IMR-90 (cell line): ENCODE measurements around the gene COA5. TPM values are rescaled to one million over a fixed set of nuclear protein-coding genes. Genes with fewer than 3 reads are reported as not detected.
A peak's percentile ranks its signal among the peaks of the same experiment; 100 is the strongest.

Experiments used
- ATAC-seq: fragments of 200-7000 bp; cut with Tn5 transposase; 2 replicates; pipeline ENCODE4 v1.9.1; 2020; ENCODE audit warnings: low read depth, mild to moderate bottlenecking, moderate library complexity
- BruUV-seq: library from RNA; stranded (reverse); fragments of 400-500 nt; replicated peaks from 2 replicates; lab custom pipeline; 2021; lab: Mats Ljungman, UMichigan
- CTCF ChIA-PET: fragments of 300-600 bp; formaldehyde crosslinking; extraction: SDS; loops from one replicate; lab custom pipeline; 2021; ENCODE audit warnings: antibody characterized with exemption; lab: Yijun Ruan, JAX
- POLR2A ChIA-PET: fragments of 300-600 bp; sonication (Branson Sonifier 250); formaldehyde crosslinking; loops from one replicate; lab custom pipeline; 2022; ENCODE audit warnings: antibody characterized with exemption; ENCODE audit not compliant: unreplicated experiment; lab: Charles Lee
- DNase-seq: peaks from one replicate; pipeline ENCODE4 v3.0.0; 2013
- H2AFZ ChIP-seq: replicated peaks from 2 replicates; pipeline ENCODE3; 2013; ENCODE audit warnings: low read length, mild to moderate bottlenecking; ENCODE audit not compliant: poor library complexity
- H2AK5ac ChIP-seq: 2 replicates; pipeline ENCODE4 v1.6.1; 2013; ENCODE audit warnings: low read depth, low read length, inconsistent platforms
- H2AK9ac ChIP-seq: replicated peaks from 2 replicates; pipeline ENCODE3; 2013; ENCODE audit warnings: mild to moderate bottlenecking, low read depth, low read length, moderate library complexity; ENCODE audit not compliant: poor library complexity
- H2BK120ac ChIP-seq: 2 replicates; pipeline ENCODE4 v1.6.1; 2013; ENCODE audit warnings: low read depth, low read length, inconsistent platforms
- H2BK15ac ChIP-seq: 3 replicates; pipeline ENCODE4 v1.6.1; 2013; ENCODE audit warnings: low read depth, low read length, inconsistent platforms
- H2BK20ac ChIP-seq: 2 replicates; pipeline ENCODE4 v1.6.1; 2013; ENCODE audit warnings: low read depth, mild to moderate bottlenecking, inconsistent platforms, low read length, moderate library complexity
- H2BK5ac ChIP-seq: 2 replicates; pipeline ENCODE4 v1.6.1; 2013; ENCODE audit warnings: mild to moderate bottlenecking, low read depth, low read length, inconsistent platforms; ENCODE audit not compliant: poor library complexity, severe bottlenecking
- H3K14ac ChIP-seq: replicated peaks from 2 replicates; pipeline ENCODE4 v1.6.1; 2013; ENCODE audit warnings: low read depth, low read length, inconsistent platforms
- H3K18ac ChIP-seq: 2 replicates; pipeline ENCODE4 v1.6.1; 2013; ENCODE audit warnings: low read depth, low read length, control low read depth
- H3K23ac ChIP-seq: 2 replicates; pipeline ENCODE4 v1.6.1; 2013; ENCODE audit warnings: low read depth, low read length, inconsistent platforms
- H3K27ac ChIP-seq: 2 replicates; pipeline ENCODE4 v1.5.1; 2013; ENCODE audit warnings: mild to moderate bottlenecking, control low read depth, low read length; ENCODE audit not compliant: insufficient read depth
- H3K27me3 ChIP-seq: 2 replicates; pipeline ENCODE4 v1.6.1; 2013; ENCODE audit warnings: low read length; ENCODE audit not compliant: control insufficient read depth, insufficient read depth
- H3K36me3 ChIP-seq: 2 replicates; pipeline ENCODE4 v1.6.1; 2013; ENCODE audit warnings: low read length, mixed read lengths; ENCODE audit not compliant: control insufficient read depth, insufficient read depth
- H3K4ac ChIP-seq: 2 replicates; pipeline ENCODE4 v1.6.1; 2013; ENCODE audit warnings: low read depth, low read length, inconsistent platforms
- H3K4me1 ChIP-seq: 2 replicates; pipeline ENCODE4 v1.6.1; 2013; ENCODE audit warnings: low read length, mixed read lengths; ENCODE audit not compliant: control insufficient read depth, insufficient read depth
- H3K4me2 ChIP-seq: 2 replicates; pipeline ENCODE4 v1.6.1; 2013; ENCODE audit warnings: low read depth, mild to moderate bottlenecking, control low read depth, low read length, moderate library complexity
- H3K4me3 ChIP-seq: 2 replicates; pipeline ENCODE4 v1.5.1; 2013; ENCODE audit warnings: low read depth, mild to moderate bottlenecking, control low read depth, low read length, moderate library complexity; ENCODE audit not compliant: insufficient read depth
- H3K56ac ChIP-seq: 2 replicates; pipeline ENCODE4 v1.6.1; 2013; ENCODE audit warnings: low read length, inconsistent platforms; ENCODE audit not compliant: insufficient read depth; ENCODE audit errors: extremely low read depth
- H3K79me1 ChIP-seq, 2 experiments: 2 replicates each; pipeline ENCODE4 v1.6.1; 2013; ENCODE audit warnings: low read length in 2 of 2, inconsistent platforms in 1 of 2, low read depth in 1 of 2
- H3K9ac ChIP-seq: 2 replicates; pipeline ENCODE4 v1.6.1; 2013; ENCODE audit warnings: low read depth, low read length, control low read depth
- H3K9me1 ChIP-seq: 2 replicates; pipeline ENCODE4 v1.6.1; 2013; ENCODE audit warnings: low read length, inconsistent platforms; ENCODE audit not compliant: insufficient read depth
- H3K9me3 ChIP-seq: 2 replicates; pipeline ENCODE4 v1.6.1; 2013; ENCODE audit warnings: low read length; ENCODE audit not compliant: control insufficient read depth, insufficient read depth
- H4K20me1 ChIP-seq: 2 replicates; pipeline ENCODE4 v1.6.1; 2013; ENCODE audit warnings: low read length, inconsistent platforms; ENCODE audit not compliant: insufficient read depth
- H4K5ac ChIP-seq: 2 replicates; pipeline ENCODE4 v1.6.1; 2013; ENCODE audit warnings: mild to moderate bottlenecking, low read depth, low read length, control low read depth
- H4K8ac ChIP-seq, 2 experiments: 2 replicates each; pipeline ENCODE4 v1.6.1; 2013; ENCODE audit warnings: low read depth in 2 of 2, low read length in 2 of 2, control low read depth in 1 of 2, inconsistent platforms in 1 of 2
- H4K91ac ChIP-seq: 2 replicates; pipeline ENCODE4 v1.6.1; 2013; ENCODE audit warnings: low read depth, low read length, inconsistent platforms; ENCODE audit not compliant: insufficient read depth
- BHLHE40 ChIP-seq: fragments of 150-350 bp; IDR thresholded peaks from 2 replicates; pipeline ENCODE4 v1.6.1; 2016; ENCODE audit warnings: mild to moderate bottlenecking, low read depth, low read length
- CEBPB ChIP-seq: IDR thresholded peaks from 2 replicates; pipeline ENCODE4 v1.6.1; 2012; ENCODE audit warnings: low read depth, low read length, improper control_type of control experiment
- CHD1 ChIP-seq: IDR thresholded peaks from 2 replicates; pipeline ENCODE4 v1.6.1; 2012; ENCODE audit warnings: low read depth, low read length, improper control_type of control experiment
- CTCF ChIP-seq: conservative IDR thresholded peaks from 2 replicates; pipeline ENCODE4 v1.5.1; 2012; ENCODE audit warnings: mild to moderate bottlenecking, low read depth, low read length, improper control_type of control experiment
- ELK1 ChIP-seq: fragments of 150-350 bp; IDR thresholded peaks from 2 replicates; pipeline ENCODE4 v1.6.1; 2016; ENCODE audit warnings: low read depth, mild to moderate bottlenecking, low read length, moderate library complexity, borderline replicate concordance
- FOS ChIP-seq: fragments of 150-350 bp; IDR thresholded peaks from 2 replicates; pipeline ENCODE4 v1.6.1; 2016; ENCODE audit warnings: low read depth, low read length
- MAFK ChIP-seq: IDR thresholded peaks from 2 replicates; pipeline ENCODE4 v1.6.1; 2012; ENCODE audit warnings: low read depth, low read length, improper control_type of control experiment
- MAZ ChIP-seq: IDR thresholded peaks from 2 replicates; pipeline ENCODE4 v1.6.1; 2012; ENCODE audit warnings: low read depth, mild to moderate bottlenecking, low read length, improper control_type of control experiment, moderate library complexity, borderline replicate concordance
- MXI1 ChIP-seq: IDR thresholded peaks from 2 replicates; pipeline ENCODE4 v1.6.1; 2012; ENCODE audit warnings: low read depth, mild to moderate bottlenecking, low read length, moderate library complexity, borderline replicate concordance
- NFE2L2 ChIP-seq: fragments of 150-350 bp; IDR thresholded peaks from 2 replicates; pipeline ENCODE4 v1.6.1; 2016; ENCODE audit warnings: low read depth, mild to moderate bottlenecking, low read length
- POLR2A ChIP-seq: IDR thresholded peaks from 2 replicates; pipeline ENCODE4 v1.6.1; 2012; ENCODE audit warnings: mild to moderate bottlenecking, low read depth, low read length
- RAD21 ChIP-seq: IDR thresholded peaks from 2 replicates; pipeline ENCODE4 v1.6.1; 2012; ENCODE audit warnings: low read length, improper control_type of control experiment
- RCOR1 ChIP-seq: IDR thresholded peaks from 2 replicates; pipeline ENCODE4 v1.6.1; 2012; ENCODE audit warnings: mild to moderate bottlenecking, low read length, improper control_type of control experiment; ENCODE audit not compliant: insufficient replicate concordance
- RFX5 ChIP-seq: IDR thresholded peaks from 2 replicates; pipeline ENCODE4 v1.8.0; 2012; ENCODE audit warnings: low read depth, mild to moderate bottlenecking, low read length, moderate library complexity
- SMC3 ChIP-seq: fragments of 150-350 bp; IDR thresholded peaks from 2 replicates; pipeline ENCODE4 v1.6.1; 2016; ENCODE audit warnings: low read depth, mild to moderate bottlenecking, antibody characterized with exemption, low read length, moderate library complexity
- WGBS, 2 experiments: methylation state at CpG; one replicate each; pipeline versions ENCODE4 v1.1.5 to v1.1.7; 2013; ENCODE audit warnings: missing lambda C conversion rate in 2 of 2; ENCODE audit not compliant: insufficient read length in 1 of 2; ENCODE audit errors: extremely low coverage in 2 of 2; 5-methylcytosine and 5-hydroxymethylcytosine counted together
- dilution Hi-C: fragments of 300-500 bp; cut with HindIII; formaldehyde crosslinking; loops from one replicate; pipeline ENCODE4 v1.14.3; 2018; ENCODE audit warnings: low sequenced_read_pairs; ENCODE audit not compliant: unreplicated experiment
- in situ Hi-C: fragments of 300-500 bp; cut with MboI; formaldehyde crosslinking; loops from 3 replicates; pipeline ENCODE4 v1.14.3; 2019; ENCODE audit warnings: low sequenced_read_pairs, inconsistent platforms, mixed read lengths
- intact Hi-C: fragments of 100-400 bp; cut with micrococcal nuclease; formaldehyde crosslinking; loops from 2 replicates; pipeline ENCODE4 v1.10.0; 2022
- polyA plus RNA-seq, 3 experiments: library from polyadenylated mRNA; depleted of rRNA; stranded (reverse); fragments of >200 nt; gene quantifications; 2 replicates each; pipeline ENCODE4 v1.2.3, GENCODE V29; 2012; ENCODE audit warnings: low replicate concordance in 1 of 3
- total RNA-seq: library from RNA; depleted of rRNA; stranded (reverse); fragments of >200 nt; gene quantifications from 2 replicates; pipeline ENCODE4 v1.2.3, GENCODE V29; 2012
- TF ChIP-seq, protein P1 (sequence below): fragments of 150-350 bp; IDR thresholded peaks from 2 replicates; pipeline ENCODE4 v1.6.1; 2017; ENCODE audit warnings: mild to moderate bottlenecking, antibody characterized with exemption, low read length, low read depth

The COA5 gene
- total and polyA plus RNA-seq, 2 of the 4 experiments (the other 2 are of a cell fraction): 8.4 to 14.2 TPM

DNA sequence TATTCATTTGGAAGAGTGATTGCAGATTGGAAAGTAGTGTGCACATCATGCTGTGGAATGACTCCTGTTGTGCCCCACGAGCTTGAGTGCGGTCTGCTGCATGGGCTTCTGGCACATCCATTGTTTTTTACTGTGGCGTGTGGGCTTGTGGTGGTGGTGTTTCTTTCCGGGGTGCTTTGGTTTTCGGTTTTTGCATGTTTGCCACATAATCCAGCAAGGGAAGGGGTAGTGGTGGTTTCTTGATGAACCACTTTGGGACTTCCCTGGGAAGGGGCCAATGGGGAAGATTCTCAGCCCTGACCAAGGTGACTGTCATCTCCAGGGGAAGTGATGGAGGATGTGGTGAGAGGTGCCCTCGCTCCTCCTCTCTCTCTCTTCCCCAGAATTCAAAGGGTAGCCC lies 57.0 kb downstream of the COA5 start:
- Histone ChIP-seq H4K20me1 (no peaks in the 10 kb centered on the region), H2AK5ac (no peak overlapping the region), H3K36me3 (peaks cover 28% of the 10 kb centered on the region), H3K9me3 (no peaks in the 10 kb centered on the region), H3K27ac (no peak overlapping the region), H3K79me1 (no peaks in the 10 kb centered on the region), H2BK20ac (no peak overlapping the region), H3K4me1 (no peaks in the 10 kb centered on the region; the same call in 1 of the 2 replicates), H3K4me3 (no peak overlapping the region), H4K8ac (no peak overlapping the region), H3K14ac (no peak overlapping the region), H2BK5ac (no peak overlapping the region), H3K9me1 (peaks cover 6% of the 10 kb centered on the region; the same call in 1 of the 2 replicates), H3K27me3 (no peaks in the 10 kb centered on the region), H3K4ac (no peak overlapping the region), H2AK9ac (peak overlapping the region; percentile 33), H3K23ac (no peak overlapping the region), H2BK120ac (no peak overlapping the region), H3K56ac (no peak overlapping the region), H2AFZ (no peak overlapping the region), H3K4me2 (no peak overlapping the region), H4K91ac (no peak overlapping the region), H4K5ac (no peak overlapping the region), H2BK15ac (no peak overlapping the region), H3K18ac (no peak overlapping the region), H3K9ac (no peak overlapping the region)
- WGBS, 2 experiments: 100% methylated on average over 1 of the region's 6 CpGs; no CpG with 5 or more reads in 1 of the 2 experiments
- CTCF ChIA-PET: interaction anchor here (0.6 to 1.3 kb wide), 2 partner anchors 9 to 24 kb away, joined by 3 read pairs; no protein-coding TSS in a partner anchor
- DNase-seq (no peak), ATAC-seq (no peak)
- POLR2A ChIA-PET: no interaction called here
- TF ChIP-seq MXI1 (no peak), CHD1 (no peak), RCOR1 (no peak), ELK1 (no peak), RFX5 (no peak), MAFK (no peak), SMC3 (no peak), CEBPB (no peak), RAD21 (no peak), POLR2A (no peak), BHLHE40 (no peak), NFE2L2 (no peak), CTCF (no peak), MAZ (no peak), FOS (no peak)
- TF ChIP-seq, protein P1, sequence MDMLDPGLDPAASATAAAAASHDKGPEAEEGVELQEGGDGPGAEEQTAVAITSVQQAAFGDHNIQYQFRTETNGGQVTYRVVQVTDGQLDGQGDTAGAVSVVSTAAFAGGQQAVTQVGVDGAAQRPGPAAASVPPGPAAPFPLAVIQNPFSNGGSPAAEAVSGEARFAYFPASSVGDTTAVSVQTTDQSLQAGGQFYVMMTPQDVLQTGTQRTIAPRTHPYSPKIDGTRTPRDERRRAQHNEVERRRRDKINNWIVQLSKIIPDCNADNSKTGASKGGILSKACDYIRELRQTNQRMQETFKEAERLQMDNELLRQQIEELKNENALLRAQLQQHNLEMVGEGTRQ: no peak
- no TSS peak for BruUV-seq
- in situ Hi-C loops: no loop called here
- dilution Hi-C loops: no loop called here
- intact Hi-C loops: no loop called here
